Ascending aorta (tissue), 2 donors: ENCODE measurements around the gene ATP8A2. TPM values are rescaled to one million over a fixed set of nuclear protein-coding genes. Genes with fewer than 3 reads are reported as not detected.

Experiments
- DNase-seq, 2 donors: peaks; one replicate each; pipeline ENCODE4 v3.0.0-alpha.2; 2019; ENCODE audit warnings: low spot score in 2 of 2
- H3K27ac ChIP-seq, 2 donors: fragments of 200-600 bp; sonication (generic); one replicate each; pipeline ENCODE4 v1.5.1; 2016 to 2017; ENCODE audit warnings: mild to moderate bottlenecking in 1 of 2
- H3K27me3 ChIP-seq: fragments of 200-600 bp; sonication (generic); one replicate; pipeline ENCODE4 v1.5.1; 2017
- H3K36me3 ChIP-seq, 2 donors: fragments of 200-600 bp; sonication (generic); one replicate each; pipeline ENCODE4 v1.5.1; 2016
- H3K4me1 ChIP-seq, 2 donors: fragments of 200-600 bp; sonication (generic); one replicate each; pipeline ENCODE4 v1.5.1; 2016 to 2017; ENCODE audit warnings: mild to moderate bottlenecking in 1 of 2
- H3K4me3 ChIP-seq, 2 donors: fragments of 200-600 bp; sonication (generic); one replicate each; pipeline ENCODE4 v1.5.1; 2016 to 2017; ENCODE audit warnings: mild to moderate bottlenecking in 1 of 2
- H3K9me3 ChIP-seq, 2 donors: fragments of 200-600 bp; sonication (generic); one replicate each; pipeline ENCODE4 v1.5.1; 2016
- intact Hi-C: fragments of 100-400 bp; cut with DNase I; formaldehyde crosslinking; loops from one replicate; pipeline ENCODE4 v1.15.1; 2023
- total RNA-seq: library from RNA; depleted of rRNA; stranded (reverse); fragments of >200 nt; gene quantifications from one replicate; pipeline ENCODE4 v1.1.0, GENCODE V29; 2016
- TF ChIP-seq, protein P1 (sequence below), 3 experiments: fragments of 200-600 bp in 2 of 3; fragments of 450-650 bp in 1 of 3; sonication (generic) in 2 of 3; IDR thresholded peaks; one replicate each; pipeline ENCODE4 v1.5.1; 2016 to 2019; ENCODE audit warnings: antibody characterized with exemption in 3 of 3, mild to moderate bottlenecking in 1 of 3, moderate library complexity in 1 of 3

ATP8A2 gene
- total RNA-seq, 1 donor from 2014 or later: under 0.01 TPM

DNA sequence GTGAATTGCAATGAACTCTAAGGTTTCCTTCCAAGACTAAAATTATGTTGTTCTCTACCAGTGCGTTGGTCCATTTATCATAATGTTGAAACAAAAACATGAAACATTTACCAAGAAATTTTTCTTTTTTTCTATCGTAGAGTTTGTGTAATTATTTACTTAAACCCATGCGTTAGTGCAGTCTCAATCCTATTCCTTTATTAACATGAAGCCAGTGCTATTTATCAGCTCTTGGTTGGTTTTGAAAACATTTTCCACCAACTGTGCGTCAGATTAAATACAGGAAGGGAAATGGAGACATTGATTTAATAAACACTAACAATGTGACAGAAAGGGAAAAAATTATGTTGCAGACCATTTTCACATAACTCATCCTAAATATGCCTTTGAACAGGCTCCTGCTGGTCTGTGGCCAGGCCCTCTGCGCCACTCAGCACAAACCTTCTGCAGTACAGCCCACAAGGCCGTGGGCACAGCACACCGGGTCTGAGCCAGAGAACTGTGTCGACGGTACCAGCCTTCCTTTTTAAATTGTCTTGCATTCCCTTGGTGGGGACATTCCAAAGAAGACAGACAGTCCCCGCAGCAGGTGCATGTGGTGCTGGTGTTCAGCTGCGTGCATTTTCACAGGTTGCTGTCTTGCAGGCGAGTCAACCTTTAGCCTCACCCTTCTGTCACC, 544.2 kb downstream of the ATP8A2 start:
- DNase-seq: no peak
- no peaks in the 10 kb centered on the region for H3K9me3 ChIP-seq
- H3K27me3 ChIP-seq: no peaks in the 10 kb centered on the region
- no peaks in the 10 kb centered on the region for H3K36me3 ChIP-seq
- no peak overlapping the region for H3K27ac ChIP-seq
- TF ChIP-seq, protein P1, sequence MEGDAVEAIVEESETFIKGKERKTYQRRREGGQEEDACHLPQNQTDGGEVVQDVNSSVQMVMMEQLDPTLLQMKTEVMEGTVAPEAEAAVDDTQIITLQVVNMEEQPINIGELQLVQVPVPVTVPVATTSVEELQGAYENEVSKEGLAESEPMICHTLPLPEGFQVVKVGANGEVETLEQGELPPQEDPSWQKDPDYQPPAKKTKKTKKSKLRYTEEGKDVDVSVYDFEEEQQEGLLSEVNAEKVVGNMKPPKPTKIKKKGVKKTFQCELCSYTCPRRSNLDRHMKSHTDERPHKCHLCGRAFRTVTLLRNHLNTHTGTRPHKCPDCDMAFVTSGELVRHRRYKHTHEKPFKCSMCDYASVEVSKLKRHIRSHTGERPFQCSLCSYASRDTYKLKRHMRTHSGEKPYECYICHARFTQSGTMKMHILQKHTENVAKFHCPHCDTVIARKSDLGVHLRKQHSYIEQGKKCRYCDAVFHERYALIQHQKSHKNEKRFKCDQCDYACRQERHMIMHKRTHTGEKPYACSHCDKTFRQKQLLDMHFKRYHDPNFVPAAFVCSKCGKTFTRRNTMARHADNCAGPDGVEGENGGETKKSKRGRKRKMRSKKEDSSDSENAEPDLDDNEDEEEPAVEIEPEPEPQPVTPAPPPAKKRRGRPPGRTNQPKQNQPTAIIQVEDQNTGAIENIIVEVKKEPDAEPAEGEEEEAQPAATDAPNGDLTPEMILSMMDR (IDR thresholded peaks at IDR 0.05): no peak
- H3K4me3 ChIP-seq: no peak overlapping the region
- no peaks in the 10 kb centered on the region for H3K4me1 ChIP-seq
- intact Hi-C loops: no loop called here

DNA sequence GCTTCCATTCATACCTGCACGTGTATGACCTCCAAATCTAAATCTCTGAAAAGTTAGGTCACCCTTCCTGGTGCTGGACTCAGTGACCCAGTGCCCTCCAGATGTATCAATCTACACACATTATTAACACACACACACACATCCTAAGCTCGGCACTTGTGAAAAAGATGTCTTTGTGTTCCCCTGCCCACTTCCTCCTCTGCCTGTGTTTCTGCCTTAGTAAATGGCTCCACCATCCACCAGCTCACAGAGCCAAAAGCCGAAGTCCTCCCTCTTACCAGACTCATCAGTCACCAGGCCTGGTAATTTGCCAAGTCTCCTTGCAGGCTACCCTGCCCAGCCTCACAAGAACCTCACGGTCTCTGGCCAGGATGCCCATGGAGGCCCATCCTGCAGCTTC, 548.5 kb downstream of the ATP8A2 start:
- intact Hi-C loops: no loop called here
- TF ChIP-seq, protein P1 (IDR thresholded peaks at IDR 0.05): no peak

DNA sequence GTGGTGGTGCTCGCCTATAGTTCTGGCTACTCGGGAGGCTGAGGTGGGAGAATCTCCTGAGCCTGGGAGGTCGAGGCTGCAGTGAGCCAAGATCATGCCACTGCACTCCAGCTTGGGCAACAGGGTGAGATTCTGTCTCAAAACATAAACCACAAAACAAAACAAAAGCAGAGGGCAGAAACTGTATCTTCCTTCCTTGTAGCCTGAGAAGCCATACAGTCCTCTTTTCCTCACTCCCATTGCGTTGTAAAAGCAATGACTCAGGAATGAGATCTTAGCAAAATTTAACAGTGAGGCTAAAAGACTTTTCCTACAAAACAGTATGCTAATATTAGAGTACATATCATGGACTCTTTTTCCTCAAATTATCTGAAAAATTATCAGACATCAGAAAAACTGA, 549.2 kb downstream of the ATP8A2 start:
- H3K27me3 ChIP-seq: no peaks in the 10 kb centered on the region
- intact Hi-C loops: no loop called here
- TF ChIP-seq, protein P1 (IDR thresholded peaks at IDR 0.05): no peak
- no peaks in the 10 kb centered on the region for H3K4me1 ChIP-seq
- no peak overlapping the region for H3K4me3 ChIP-seq
- H3K36me3 ChIP-seq: no peaks in the 10 kb centered on the region
- no peaks in the 10 kb centered on the region for H3K9me3 ChIP-seq
- no peak overlapping the region for H3K27ac ChIP-seq
- no peak for DNase-seq

More for the DNA sequence above, 548.5 kb downstream of the ATP8A2 start:
- Histone ChIP-seq H3K27me3 (no peaks in the 10 kb centered on the region), H3K27ac (no peak overlapping the region), H3K4me3 (no peak overlapping the region), H3K36me3 (no peaks in the 10 kb centered on the region), H3K4me1 (no peaks in the 10 kb centered on the region), H3K9me3 (no peaks in the 10 kb centered on the region)
- no peak for DNase-seq

DNA sequence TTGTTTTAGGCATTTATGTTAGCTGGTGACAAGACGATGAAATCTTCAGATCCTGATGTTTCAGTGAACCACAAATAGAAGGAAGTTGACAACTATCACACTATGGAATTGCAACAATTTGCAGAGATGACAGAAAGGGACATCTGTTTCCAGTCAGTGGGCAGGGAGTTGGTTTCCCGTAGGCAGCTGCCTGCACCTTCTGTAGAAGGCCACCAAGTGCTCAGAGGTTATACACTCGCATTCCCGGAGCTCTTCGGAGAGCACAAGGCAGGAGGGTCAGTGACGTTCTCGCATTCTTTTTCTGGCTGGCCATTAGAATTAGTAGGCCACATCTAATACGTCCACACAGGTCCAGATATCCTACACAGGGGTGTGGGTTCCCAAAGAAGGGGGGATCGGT, 550.6 kb downstream of the ATP8A2 start:
- TF ChIP-seq, protein P1 (IDR thresholded peaks at IDR 0.05): no peak
- Histone ChIP-seq H3K4me1 (no peaks in the 10 kb centered on the region), H3K36me3 (no peaks in the 10 kb centered on the region), H3K9me3 (no peaks in the 10 kb centered on the region), H3K27ac (no peak overlapping the region), H3K4me3 (no peak overlapping the region), H3K27me3 (no peaks in the 10 kb centered on the region)
- no peak for DNase-seq
- intact Hi-C loops: no loop called here

DNA sequence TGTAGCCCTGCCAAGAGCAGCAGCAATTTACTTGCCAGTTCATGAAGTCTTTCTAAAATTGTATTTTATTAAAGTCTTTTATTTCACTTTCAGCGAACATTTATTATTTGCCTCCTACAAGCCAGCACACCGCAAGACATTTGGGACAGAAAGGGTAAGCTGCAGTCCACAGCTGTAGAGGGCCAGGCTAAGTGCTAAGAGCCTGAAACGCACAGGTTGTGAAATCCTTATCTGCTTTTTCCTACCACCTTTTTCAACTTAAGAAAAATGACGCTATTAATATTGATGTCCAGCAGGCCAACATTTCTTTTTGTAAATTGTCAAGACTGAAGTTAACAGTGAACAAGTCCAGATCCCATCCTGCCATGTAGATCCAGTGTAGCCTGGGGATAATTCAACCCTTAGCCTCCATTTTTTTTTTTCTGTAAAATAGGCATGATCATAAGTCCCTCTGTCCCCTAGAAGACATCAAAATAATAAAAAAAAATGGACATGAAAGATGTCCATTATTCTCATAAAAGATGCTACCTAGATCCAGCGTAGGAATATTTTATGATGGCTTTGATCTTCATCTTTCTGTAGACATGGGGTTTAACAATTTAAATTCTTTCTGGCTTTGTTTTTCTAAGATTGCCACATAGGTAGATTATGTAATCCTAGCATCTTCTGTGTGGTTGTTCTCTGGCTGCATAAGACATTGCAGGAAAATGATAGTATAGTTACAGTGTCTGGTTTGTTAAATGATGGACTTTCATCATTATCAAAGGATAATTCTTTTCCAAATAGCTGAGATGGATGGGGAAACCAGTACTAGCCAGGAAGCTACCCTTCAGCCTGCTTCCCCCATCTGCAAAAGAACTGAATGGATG, 551.7 kb downstream of the ATP8A2 start:
- TF ChIP-seq, protein P1 (IDR thresholded peaks at IDR 0.05): no peak
- Histone ChIP-seq H3K36me3 (no peaks in the 10 kb centered on the region), H3K9me3 (no peaks in the 10 kb centered on the region), H3K4me1 (no peaks in the 10 kb centered on the region), H3K27ac (no peak overlapping the region), H3K4me3 (no peak overlapping the region), H3K27me3 (no peaks in the 10 kb centered on the region)
- intact Hi-C loops: no loop called here
- no peak for DNase-seq
